ENCODE data around the gene FHDC1. TPM values are rescaled to one million over a fixed set of nuclear protein-coding genes. Genes with fewer than 3 reads are reported as not detected.

The FHDC1 gene
- total RNA-seq, 1 experiment from 2014 or later, result 0.76 TPM

DNA sequence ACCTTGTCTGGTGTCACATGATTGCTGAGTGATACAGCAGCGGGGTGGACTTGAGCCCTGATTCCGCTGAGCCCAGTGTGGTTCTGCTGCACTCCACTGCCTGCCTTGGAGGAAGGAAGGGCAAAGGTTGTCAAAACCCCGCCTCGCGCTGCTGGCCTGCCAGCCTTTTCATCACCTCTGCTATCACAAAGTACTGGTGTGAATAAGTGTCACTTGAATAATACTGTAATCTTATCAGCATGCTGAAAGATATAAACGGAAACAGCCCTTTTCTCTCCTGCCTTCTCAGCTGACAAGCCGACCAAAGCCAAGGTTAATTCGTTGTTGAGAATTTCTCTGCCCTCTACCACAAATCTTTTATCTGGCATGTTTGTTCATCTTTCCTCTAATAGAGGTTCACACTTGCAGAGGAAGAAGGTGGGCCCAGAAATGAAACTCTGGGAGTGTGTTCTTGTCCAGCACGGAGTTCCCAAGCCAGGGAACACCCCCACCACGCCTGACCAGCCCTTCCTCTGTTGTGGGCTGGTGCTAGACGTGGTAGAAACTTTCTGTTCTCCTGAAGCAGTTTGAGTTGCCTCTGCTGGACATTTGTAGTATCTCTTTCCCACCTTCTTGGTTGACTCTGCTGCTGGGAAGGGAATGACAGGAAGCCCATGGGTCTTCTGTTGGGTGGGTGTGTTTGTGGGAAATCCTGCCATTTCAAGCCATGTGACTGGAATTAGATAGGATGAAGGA lies 21.5 kb downstream of the FHDC1 start:
- no peak for DNase-seq (ENCODE audit: low read depth)

DNA sequence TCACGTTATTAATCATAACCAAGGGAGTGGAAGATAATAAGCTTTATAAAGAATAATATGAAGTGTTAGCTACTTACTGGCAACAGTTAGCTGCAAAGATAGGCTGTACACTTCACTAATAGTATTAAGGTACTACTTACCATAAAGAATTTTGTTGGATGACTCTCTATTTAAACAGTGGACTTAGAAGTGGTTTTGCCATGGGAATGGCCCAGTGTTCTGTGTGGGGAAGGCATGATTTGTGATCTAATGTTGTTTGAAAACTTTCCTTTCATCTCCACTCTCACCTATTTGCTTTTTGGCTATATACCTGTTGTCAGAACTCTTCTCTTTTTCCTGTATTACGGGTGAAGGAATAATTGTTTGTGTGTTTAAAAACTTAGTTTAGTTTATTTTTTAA lies 23.0 kb downstream of the FHDC1 start:
- DNase-seq (ENCODE audit: low read depth), result no peak

GRCh38 chr4:152960082-152960481 lies 24.0 kb downstream of the FHDC1 start:
- no peak for DNase-seq (ENCODE audit: low read depth)

- DNase-seq (ENCODE audit: low read depth), result no peak
Measured at GRCh38 chr4:152961014-152961772, 25.1 kb downstream of the FHDC1 start.

DNA sequence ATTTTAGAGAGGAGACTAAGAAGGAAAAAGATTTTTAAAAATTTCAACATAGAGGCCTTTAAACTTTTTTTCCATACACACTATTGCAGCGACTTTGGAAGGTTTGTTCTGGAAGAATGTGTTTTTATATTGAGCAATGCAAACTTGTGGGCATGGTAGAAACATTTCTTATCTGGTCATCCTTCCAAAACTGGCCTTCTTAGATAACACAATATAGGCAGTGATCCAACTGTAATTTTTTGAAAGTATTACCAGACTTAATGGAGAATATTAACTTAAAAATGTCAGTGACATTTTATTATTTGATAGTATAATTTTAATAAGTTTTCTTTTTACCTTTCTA lies 25.6 kb downstream of the FHDC1 start:
- DNase-seq (ENCODE audit: low read depth), result no peak

GRCh38 chr4:152962150-152962549 lies 26.0 kb downstream of the FHDC1 start:
- no peak for DNase-seq (ENCODE audit: low read depth)

GRCh38 chr4:152964335-152964734 lies 28.2 kb downstream of the FHDC1 start:
- DNase-seq (ENCODE audit: low read depth), result no peak

DNA sequence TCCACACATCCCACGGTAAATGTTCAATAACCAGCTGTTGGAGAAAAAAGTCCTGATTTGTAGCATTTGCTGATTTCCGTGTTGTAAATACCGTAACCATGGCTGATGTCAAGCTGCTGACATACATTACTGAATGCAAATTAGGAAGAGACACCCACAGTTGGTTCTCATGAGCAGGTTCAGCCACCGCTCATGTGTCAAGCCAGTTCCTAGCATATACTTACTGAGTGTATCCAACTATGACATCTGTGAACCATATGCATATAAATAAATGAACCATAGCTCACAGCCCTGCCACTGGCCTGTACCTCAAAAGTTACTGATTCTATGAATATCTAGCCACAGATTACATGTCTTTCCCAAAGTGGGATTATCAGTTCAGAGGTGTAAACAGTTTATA lies 29.5 kb downstream of the FHDC1 start:
- DNase-seq (ENCODE audit: low read depth), result no peak

DNA sequence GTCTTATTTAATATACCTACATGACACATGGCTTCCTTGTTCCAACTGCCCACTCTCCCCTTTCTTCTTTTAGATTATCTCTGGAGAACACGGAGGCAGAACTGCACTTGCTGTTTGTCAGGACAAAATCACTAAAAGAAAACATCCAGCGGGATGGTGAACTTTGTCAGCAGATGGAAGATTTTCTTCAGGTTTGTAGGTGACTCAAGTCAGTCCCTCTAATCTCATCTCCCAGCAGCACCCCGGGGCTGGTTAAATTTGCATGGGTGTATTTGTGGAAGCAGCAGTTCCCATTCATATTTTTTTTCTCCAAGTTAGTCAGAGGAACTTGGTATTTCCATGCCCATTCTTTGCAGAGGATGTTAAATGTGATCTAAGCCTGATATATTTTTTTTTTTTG lies 31.8 kb downstream of the FHDC1 start:
- DNase-seq (ENCODE audit: low read depth), result no peak

GRCh38 chr4:152968806-152969394 lies 32.8 kb downstream of the FHDC1 start:
- DNase-seq (ENCODE audit: low read depth), result peak; percentile 72

GRCh38 chr4:152970102-152970820 lies 34.1 kb downstream of the FHDC1 start:
- DNase-seq (ENCODE audit: low read depth), result peak; percentile 95

- no peak for DNase-seq (ENCODE audit: low read depth)
Measured at GRCh38 chr4:152971053-152971452, 34.9 kb downstream of the FHDC1 start.

GRCh38 chr4:152972821-152973628 lies 36.9 kb downstream of the FHDC1 start:
- peak; percentile 94 for DNase-seq (ENCODE audit: low read depth)

DNA sequence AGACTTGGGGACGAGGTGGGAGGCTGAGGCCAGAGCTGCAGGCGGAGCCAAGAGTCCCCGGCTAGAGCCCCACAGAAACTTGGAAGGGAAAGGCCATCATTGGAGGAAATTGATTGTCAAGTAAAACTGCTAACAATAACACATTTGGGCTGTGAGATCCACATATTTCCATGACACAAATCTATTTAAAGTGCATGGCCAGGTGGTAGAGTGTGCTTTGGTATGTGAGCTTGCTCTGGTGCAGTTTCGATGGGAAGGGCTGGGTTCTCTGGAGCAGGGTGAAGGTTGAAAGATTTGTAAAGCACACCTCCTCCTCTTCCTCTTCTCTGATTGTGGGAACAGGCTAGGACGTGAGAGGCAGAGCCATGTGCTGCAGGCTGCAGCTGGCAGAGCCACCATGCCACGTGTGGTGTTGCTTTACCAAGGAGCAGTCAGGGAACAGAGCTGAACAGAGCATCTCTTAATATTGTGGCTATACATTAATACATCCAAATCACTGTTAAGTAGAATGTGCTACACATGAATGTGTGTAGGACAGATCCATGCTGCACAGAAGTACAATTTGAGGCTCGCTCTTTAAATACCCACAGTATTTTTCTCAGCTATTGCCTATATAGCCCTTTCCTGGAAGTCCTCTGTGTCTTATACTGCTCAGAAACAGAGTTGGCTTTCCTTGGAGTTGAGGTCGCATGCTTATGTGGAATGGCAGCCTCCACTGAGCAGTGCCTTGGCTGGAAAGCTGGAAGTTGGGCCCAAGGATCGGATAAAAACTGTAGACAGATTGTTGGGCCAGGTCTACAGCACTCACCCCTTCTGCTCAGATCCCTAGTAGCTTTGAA lies 37.7 kb downstream of the FHDC1 start:
- DNase-seq (ENCODE audit: low read depth), result no peak

DNA sequence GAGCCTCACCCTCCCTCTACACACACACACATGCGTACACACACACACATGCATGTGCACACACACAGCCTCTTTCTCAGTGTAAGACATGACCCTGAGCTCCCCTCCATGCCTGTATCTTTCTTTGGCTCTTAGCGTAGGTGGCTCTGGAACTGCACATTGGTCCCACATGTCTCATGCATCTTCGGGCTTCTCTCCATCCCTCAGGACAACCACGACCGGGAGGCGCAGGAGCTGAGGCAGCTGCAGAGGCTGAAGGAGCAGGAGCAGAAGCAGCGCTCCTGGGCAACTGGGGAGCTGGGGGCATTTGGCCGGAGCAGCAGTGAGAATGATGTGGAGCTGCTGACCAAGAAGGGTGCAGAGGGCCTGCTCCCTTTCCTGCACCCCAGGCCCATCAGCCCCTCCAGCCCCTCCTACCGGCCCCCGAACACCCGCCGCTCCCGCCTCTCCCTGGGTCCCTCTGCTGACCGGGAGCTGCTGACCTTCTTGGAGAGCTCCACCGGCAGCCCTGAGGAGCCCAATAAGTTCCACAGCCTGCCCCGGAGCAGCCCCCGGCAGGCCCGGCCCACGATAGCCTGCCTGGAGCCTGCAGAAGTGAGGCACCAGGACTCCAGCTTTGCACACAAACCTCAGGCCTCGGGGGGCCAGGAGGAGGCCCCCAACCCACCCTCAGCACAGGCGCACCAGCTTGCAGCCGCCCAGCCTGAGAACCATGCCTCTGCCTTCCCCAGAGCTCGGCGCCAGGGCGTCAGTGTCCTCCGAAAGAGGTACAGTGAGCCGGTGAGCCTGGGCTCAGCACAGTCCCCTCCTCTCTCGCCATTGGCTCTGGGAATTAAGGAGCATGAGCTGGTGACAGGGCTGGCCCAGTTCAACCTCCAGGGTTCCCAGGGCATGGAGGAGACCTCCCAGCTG lies 38.6 kb downstream of the FHDC1 start:
- no peak for DNase-seq (ENCODE audit: low read depth)

GRCh38 chr4:152975380-152976211 lies 39.5 kb downstream of the FHDC1 start:
- no peak for DNase-seq (ENCODE audit: low read depth)

GRCh38 chr4:152976212-152976761 lies 40.2 kb downstream of the FHDC1 start:
- no peak for DNase-seq (ENCODE audit: low read depth)

DNA sequence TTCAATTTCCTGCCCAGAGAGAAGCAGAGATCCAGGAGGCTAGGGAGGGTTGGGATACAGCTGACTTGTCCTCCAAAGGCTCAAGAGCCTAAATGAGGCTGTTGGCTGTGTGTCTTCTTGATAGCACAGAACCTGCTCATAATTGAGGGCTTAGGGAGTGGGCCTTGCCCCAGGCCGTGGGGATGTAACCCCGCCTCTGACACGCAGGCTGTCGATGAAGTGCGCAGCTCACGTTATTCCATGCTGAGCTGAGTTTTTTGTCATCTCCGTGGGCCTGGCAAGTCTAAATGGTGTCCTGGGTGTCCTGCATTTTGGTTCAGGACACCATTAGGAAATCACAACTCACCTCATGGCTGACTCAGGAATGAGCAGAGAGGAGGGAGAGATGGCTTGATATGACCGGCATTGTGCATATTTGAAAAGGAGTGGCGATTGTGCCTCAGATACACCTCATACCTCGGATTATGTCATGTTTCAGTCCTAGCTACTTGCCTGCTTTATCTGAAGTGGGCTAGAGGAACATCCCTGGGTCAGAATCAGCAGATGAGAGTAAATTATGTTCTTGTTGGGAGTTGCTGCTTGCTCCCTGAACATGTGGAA lies 43.7 kb downstream of the FHDC1 start:
- no peak for DNase-seq (ENCODE audit: low read depth)

All from M059J (cell line).